GM23248 (cell line): Measurements from ENCODE around the gene PXDN. TPM values are rescaled to one million over a fixed set of nuclear protein-coding genes. Genes with fewer than 3 reads are reported as not detected.

Source experiments
- DNase-seq: peaks from one replicate; pipeline ENCODE4 v3.0.0-alpha.2; 2015
- H2AFZ ChIP-seq: fragments of 200-600 bp; sonication (generic); 2 replicates; pipeline ENCODE4 v1.6.1; 2016; ENCODE audit warnings: antibody characterized with exemption
- H3F3A ChIP-seq: fragments of 200-600 bp; sonication (generic); 2 replicates; pipeline ENCODE4 v1.6.1; 2016; ENCODE audit warnings: mild to moderate bottlenecking, antibody characterized with exemption, mixed run types; ENCODE audit not compliant: insufficient read depth
- H3K27ac ChIP-seq: fragments of 200-600 bp; sonication (generic); 2 replicates; pipeline ENCODE4 v1.5.1; 2016; ENCODE audit warnings: mild to moderate bottlenecking
- H3K27me3 ChIP-seq: fragments of 200-600 bp; sonication (generic); replicated peaks from 2 replicates; pipeline ENCODE4 v1.6.1; 2016; ENCODE audit warnings: mild to moderate bottlenecking; ENCODE audit not compliant: insufficient read depth
- H3K36me3 ChIP-seq: fragments of 200-600 bp; sonication (generic); 2 replicates; pipeline ENCODE4 v1.6.1; 2016; ENCODE audit warnings: low read depth, mild to moderate bottlenecking
- H3K4me1 ChIP-seq: fragments of 200-600 bp; sonication (generic); 2 replicates; pipeline ENCODE4 v1.6.1; 2016; ENCODE audit warnings: mild to moderate bottlenecking; ENCODE audit not compliant: insufficient read depth
- H3K4me2 ChIP-seq: fragments of 200-600 bp; sonication (generic); one replicate; pipeline ENCODE4 v1.6.1; 2016; ENCODE audit warnings: mild to moderate bottlenecking; ENCODE audit not compliant: unreplicated experiment
- H3K4me3 ChIP-seq: fragments of 200-600 bp; sonication (generic); 2 replicates; pipeline ENCODE4 v1.5.1; 2016; ENCODE audit warnings: mild to moderate bottlenecking
- H3K79me2 ChIP-seq: fragments of 200-600 bp; sonication (generic); 2 replicates; pipeline ENCODE4 v1.6.1; 2016; ENCODE audit warnings: mild to moderate bottlenecking; ENCODE audit not compliant: insufficient read depth
- H3K9ac ChIP-seq: fragments of 200-600 bp; sonication (generic); 2 replicates; pipeline ENCODE4 v1.6.1; 2016; ENCODE audit warnings: mild to moderate bottlenecking
- H3K9me2 ChIP-seq: fragments of 200-600 bp; sonication (generic); 2 replicates; pipeline ENCODE4 v1.6.1; 2016; ENCODE audit warnings: mixed run types, mild to moderate bottlenecking, moderate library complexity; ENCODE audit not compliant: insufficient read depth
- H3K9me3 ChIP-seq: fragments of 200-600 bp; sonication (generic); one replicate; pipeline ENCODE4 v1.6.1; 2017; ENCODE audit warnings: low read depth
- H4K20me1 ChIP-seq: fragments of 200-600 bp; sonication (generic); 2 replicates; pipeline ENCODE4 v1.6.0; 2016; ENCODE audit not compliant: insufficient read depth
- EZH2 ChIP-seq: fragments of 200-600 bp; sonication (generic); IDR thresholded peaks from 2 replicates; pipeline ENCODE4 v1.6.1; 2018; ENCODE audit warnings: antibody characterized with exemption, mild to moderate bottlenecking; ENCODE audit not compliant: insufficient read depth, poor library complexity, severe bottlenecking
- EZH2phosphoT487 ChIP-seq: fragments of 200-600 bp; sonication (generic); IDR thresholded peaks from 2 replicates; pipeline ENCODE4 v1.6.1; 2018; ENCODE audit warnings: antibody characterized with exemption, moderate library complexity, mild to moderate bottlenecking, low read depth; ENCODE audit not compliant: insufficient read depth
- WGBS, 2 experiments: methylation state at CpG; one replicate each; pipeline ENCODE4 v1.1.6; 2015 to 2017; ENCODE audit warnings: low lambda C conversion rate in 2 of 2, low coverage in 1 of 2; ENCODE audit errors: missing lambda C conversion rate in 2 of 2; 5-methylcytosine and 5-hydroxymethylcytosine counted together
- in situ Hi-C: fragments of 300-500 bp; cut with MboI; formaldehyde crosslinking; loops from 2 replicates; pipeline ENCODE4 v1.15.0; 2020
- polyA plus RNA-seq: library from polyadenylated mRNA; unstranded; fragments of >200 nt; fragmentation: Nextera tagmentation; extraction: Ambion mirVana; gene quantifications from 2 replicates; pipeline ENCODE4 v1.2.1, GENCODE V29; 2016
- total RNA-seq: library from RNA; depleted of rRNA; stranded (reverse); fragments of >200 nt; shearing (Covaris generic); gene quantifications from 2 replicates; pipeline ENCODE4 v1.2.3, GENCODE V29; 2014

The PXDN gene
- total and polyA plus RNA-seq, 2 experiments from 2014 or later = 222 to 263 TPM

- Histone ChIP-seq H3K4me3 (no peak overlapping the region), H2AFZ (no peak overlapping the region), H3K4me1 (peaks cover 12% of the 10 kb centered on the region; the same call in 1 of the 2 replicates), H3K9me2 (no peaks in the 10 kb centered on the region), H3F3A (no peaks in the 10 kb centered on the region), H3K79me2 (peaks cover 94% of the 10 kb centered on the region), H3K27ac (0 out of 2 replicates have a peak overlapping the region, but pooled peaks have one; percentile 26), H3K9me3 (no peaks in the 10 kb centered on the region), H3K9ac (peak overlapping the region; percentile 42), H3K4me2 (no peak overlapping the region), H3K27me3 (no peaks in the 10 kb centered on the region), H4K20me1 (no peaks in the 10 kb centered on the region; the same call in none of the 2 replicates), H3K36me3 (no peaks in the 10 kb centered on the region)
- WGBS, 2 experiments = 88 to 89% methylated on average over 17 of the region's 17 CpGs
- TF ChIP-seq EZH2 (no peak), EZH2phosphoT487 (no peak)
- no peak for DNase-seq
- in situ Hi-C loops = no loop called here
Observed at GRCh38 chr2:1714291-1715064, 29.8 kb downstream of the PXDN start.

GRCh38 chr2:1713839-1714236 lies 30.5 kb downstream of the PXDN start:
- Histone ChIP-seq H3K9ac (no peak overlapping the region), H2AFZ (no peak overlapping the region), H3K9me2 (no peaks in the 10 kb centered on the region), H4K20me1 (no peaks in the 10 kb centered on the region; the same call in none of the 2 replicates), H3K4me1 (peaks cover 12% of the 10 kb centered on the region; the same call in 1 of the 2 replicates), H3K79me2 (peaks cover 94% of the 10 kb centered on the region), H3K9me3 (no peaks in the 10 kb centered on the region), H3K4me3 (no peak overlapping the region), H3K4me2 (no peak overlapping the region), H3K27me3 (no peaks in the 10 kb centered on the region), H3K27ac (no peak overlapping the region), H3K36me3 (no peaks in the 10 kb centered on the region), H3F3A (no peaks in the 10 kb centered on the region)
- 95 to 97% methylated on average over 10 of the region's 10 CpGs for WGBS, 2 experiments
- TF ChIP-seq EZH2phosphoT487 (no peak), EZH2 (no peak)
- in situ Hi-C loops = no loop called here
- DNase-seq = no peak

- Histone ChIP-seq H4K20me1 (no peaks in the 10 kb centered on the region; the same call in none of the 2 replicates), H3K9me2 (no peaks in the 10 kb centered on the region), H3K79me2 (peaks cover 94% of the 10 kb centered on the region), H3K27ac (no peak overlapping the region), H2AFZ (no peak overlapping the region), H3K9me3 (no peaks in the 10 kb centered on the region), H3K9ac (no peak overlapping the region), H3K4me3 (no peak overlapping the region), H3F3A (no peaks in the 10 kb centered on the region), H3K27me3 (no peaks in the 10 kb centered on the region), H3K4me2 (no peak overlapping the region), H3K36me3 (no peaks in the 10 kb centered on the region), H3K4me1 (peaks cover 14% of the 10 kb centered on the region; the same call in 1 of the 2 replicates)
- in situ Hi-C loops = no loop called here
- TF ChIP-seq EZH2phosphoT487 = no peak
- TF ChIP-seq EZH2 = no peak
- DNase-seq = no peak
- 94 to 98% methylated on average over 22 of the region's 22 CpGs for WGBS, 2 experiments
Observed at GRCh38 chr2:1713142-1713838, 31.0 kb downstream of the PXDN start.

GRCh38 chr2:1709946-1710560 lies 34.3 kb downstream of the PXDN start:
- Histone ChIP-seq H3K9me2 (no peaks in the 10 kb centered on the region), H3K27ac (no peak overlapping the region), H3K4me3 (no peak overlapping the region), H3F3A (peaks cover 5% of the 10 kb centered on the region), H3K9me3 (no peaks in the 10 kb centered on the region), H3K36me3 (no peaks in the 10 kb centered on the region), H3K4me1 (peaks cover 16% of the 10 kb centered on the region), H3K4me2 (no peak overlapping the region), H3K9ac (no peak overlapping the region), H3K79me2 (peaks cover 78% of the 10 kb centered on the region), H2AFZ (no peak overlapping the region), H4K20me1 (peaks cover under 1% of the 10 kb centered on the region), H3K27me3 (no peaks in the 10 kb centered on the region)
- no peak for DNase-seq
- 93 to 96% methylated on average over 14 to 15 of the region's 15 CpGs for WGBS, 2 experiments
- TF ChIP-seq EZH2 (no peak), EZH2phosphoT487 (no peak)
- in situ Hi-C loops = no loop called here
